HG03354 (cell line): ENCODE results near the gene KCNK13.

Experiments
- ATAC-seq: cut with Tn5 transposase; IDR thresholded peaks from one replicate; pipeline ENCODE4 v1.9.1; 2021; ENCODE audit warnings: mild to moderate bottlenecking; ENCODE audit not compliant: unreplicated experiment, poor library complexity, severe bottlenecking

The KCNK13 gene

DNA sequence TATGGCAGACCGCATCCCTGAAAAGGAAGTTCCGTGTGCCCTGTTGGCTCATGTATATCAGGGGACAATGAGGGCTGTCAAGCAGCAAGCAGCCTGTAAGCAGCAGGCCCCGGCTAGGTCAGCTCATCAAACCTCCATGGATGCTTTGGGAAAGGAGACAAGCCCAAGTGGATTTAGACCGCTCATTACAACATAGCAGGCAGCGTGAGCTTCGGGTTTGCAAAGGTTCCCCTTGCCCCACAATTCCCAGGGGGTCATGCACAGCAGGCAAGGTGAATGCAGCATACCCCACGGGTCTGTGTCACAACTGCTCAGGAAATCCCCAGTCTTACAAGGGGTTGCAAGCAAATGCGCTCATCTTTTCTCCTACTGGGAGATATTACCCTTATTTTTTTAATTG lies 54.6 kb downstream of the KCNK13 start:
- ATAC-seq = no peak

- ATAC-seq = no peak
Observed at GRCh38 chr14:90118027-90118426, 56.2 kb downstream of the KCNK13 start.

DNA sequence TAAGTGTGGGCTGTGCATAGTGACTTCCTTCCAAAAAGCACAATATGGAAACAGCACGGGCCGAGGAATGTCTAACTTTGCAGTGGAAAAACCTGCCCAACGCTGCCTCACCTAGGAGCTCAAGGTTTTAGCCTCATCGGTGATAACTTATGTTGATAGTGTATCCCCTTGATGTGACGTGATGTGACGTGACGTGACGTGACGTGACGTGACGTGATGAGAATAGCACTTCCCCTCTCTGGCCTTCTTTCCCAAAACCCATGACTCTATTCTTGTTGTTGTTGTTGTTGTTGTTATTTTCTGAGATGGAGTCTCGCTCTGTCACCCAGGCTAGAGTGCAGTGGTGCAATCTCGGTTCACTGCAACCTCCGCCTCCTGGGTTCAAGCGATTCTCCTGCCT lies 64.5 kb downstream of the KCNK13 start:
- no peak for ATAC-seq

GRCh38 chr14:90132821-90133570 lies 71.2 kb downstream of the KCNK13 start:
- ATAC-seq = no peak

GRCh38 chr14:90136904-90137303 lies 75.1 kb downstream of the KCNK13 start:
- no peak for ATAC-seq

- no peak for ATAC-seq
Observed at GRCh38 chr14:90137807-90138206, 76.0 kb downstream of the KCNK13 start.

- ATAC-seq = no peak
Observed at GRCh38 chr14:90139199-90139598, 77.4 kb downstream of the KCNK13 start.

DNA sequence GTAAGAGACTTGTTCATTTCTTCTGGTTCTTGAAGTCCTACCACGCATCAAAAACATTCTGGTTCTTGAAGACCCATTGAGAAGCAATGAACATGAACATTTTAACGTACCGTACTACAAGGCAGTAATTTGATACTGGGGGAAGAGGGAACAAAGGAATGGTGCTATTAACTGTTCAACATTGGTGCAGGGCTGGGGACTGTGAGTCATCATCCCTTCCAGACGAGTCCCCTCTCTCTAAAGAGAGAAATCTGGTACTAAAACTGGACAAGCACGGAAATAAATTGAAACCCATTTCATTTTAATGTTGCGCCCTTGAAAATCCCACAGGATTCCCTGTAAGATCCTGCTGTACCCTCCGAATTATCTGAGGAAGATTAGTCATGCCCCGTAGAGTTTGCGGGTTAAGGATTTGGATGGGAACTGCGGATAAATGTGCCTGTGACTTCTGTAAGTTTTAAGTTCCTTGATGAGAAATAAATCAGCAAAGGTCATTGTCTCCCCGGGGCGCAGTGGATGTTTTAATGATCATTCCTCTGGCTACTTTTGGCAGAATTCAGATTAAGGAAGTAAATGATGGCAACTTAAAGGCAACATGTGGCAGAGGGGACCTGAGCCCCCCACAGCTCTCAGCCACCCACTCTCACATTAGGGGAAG lies 78.6 kb downstream of the KCNK13 start:
- ATAC-seq = no peak

- ATAC-seq = no peak
Observed at GRCh38 chr14:90140956-90141316, 79.1 kb downstream of the KCNK13 start.

DNA sequence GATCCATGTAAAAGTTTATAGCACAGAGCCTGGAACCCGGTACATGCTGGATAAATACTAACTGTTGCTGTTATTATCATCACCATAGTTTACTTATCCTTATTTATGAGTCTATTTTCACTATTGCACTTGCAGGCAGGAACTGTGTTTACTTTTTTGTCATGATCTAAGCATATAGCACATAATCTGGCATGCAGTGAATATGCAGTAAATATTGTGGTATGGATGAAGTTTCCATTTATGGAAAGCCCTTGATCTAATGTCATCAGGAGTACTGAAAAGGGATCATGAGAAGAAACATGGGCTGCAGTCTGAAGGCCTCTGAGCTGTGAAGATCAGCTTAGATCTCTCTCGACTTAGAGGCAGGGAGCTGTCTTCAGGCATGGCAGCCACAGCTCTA lies 91.6 kb downstream of the KCNK13 start:
- no peak for ATAC-seq

- ATAC-seq = no peak
Observed at GRCh38 chr14:90154110-90154509, 92.3 kb downstream of the KCNK13 start.

GRCh38 chr14:90159146-90159545 lies 97.4 kb downstream of the KCNK13 start:
- ATAC-seq = no peak

GRCh38 chr14:90159688-90160087 lies 97.9 kb downstream of the KCNK13 start:
- ATAC-seq = no peak

DNA sequence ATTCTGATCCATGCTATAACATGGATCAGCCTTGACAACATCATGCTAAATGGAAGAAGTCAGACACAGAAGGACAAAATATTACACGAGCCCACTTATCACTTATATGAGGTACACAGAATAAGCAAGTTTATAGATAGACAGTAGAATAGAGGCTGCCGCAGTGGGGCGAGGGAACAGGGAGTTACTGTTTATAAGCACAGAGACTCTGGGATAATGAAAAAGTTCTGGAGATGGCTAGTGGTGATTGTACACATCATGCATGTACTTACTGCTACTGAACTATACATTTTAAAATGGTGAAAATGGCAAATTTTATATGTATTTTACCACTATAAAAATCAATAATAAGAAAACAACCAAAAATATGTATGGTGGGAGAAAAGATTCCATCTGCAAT lies 99.3 kb downstream of the KCNK13 start:
- no peak for ATAC-seq

GRCh38 chr14:90168425-90169105 lies 106.8 kb downstream of the KCNK13 start:
- no peak for ATAC-seq

DNA sequence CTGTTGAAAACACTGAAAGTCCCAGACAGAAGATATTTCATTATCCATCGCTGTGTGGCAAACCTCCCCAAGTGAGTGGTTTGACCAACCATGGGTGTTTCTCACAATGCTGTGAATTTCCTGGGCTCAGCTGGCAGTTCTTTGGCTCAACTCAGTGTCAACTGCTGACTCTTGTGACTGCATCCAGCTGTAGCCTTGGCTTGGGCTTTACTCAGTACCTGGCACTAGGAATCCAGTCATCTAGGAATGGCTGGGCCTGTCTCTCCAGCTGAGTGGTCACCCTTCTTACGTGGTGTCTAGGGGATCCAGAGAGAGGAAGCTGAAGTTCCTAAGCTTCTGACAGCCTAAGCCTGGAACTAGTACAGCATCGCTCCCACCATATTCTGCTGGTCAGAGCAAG lies 113.8 kb downstream of the KCNK13 start:
- no peak for ATAC-seq

DNA sequence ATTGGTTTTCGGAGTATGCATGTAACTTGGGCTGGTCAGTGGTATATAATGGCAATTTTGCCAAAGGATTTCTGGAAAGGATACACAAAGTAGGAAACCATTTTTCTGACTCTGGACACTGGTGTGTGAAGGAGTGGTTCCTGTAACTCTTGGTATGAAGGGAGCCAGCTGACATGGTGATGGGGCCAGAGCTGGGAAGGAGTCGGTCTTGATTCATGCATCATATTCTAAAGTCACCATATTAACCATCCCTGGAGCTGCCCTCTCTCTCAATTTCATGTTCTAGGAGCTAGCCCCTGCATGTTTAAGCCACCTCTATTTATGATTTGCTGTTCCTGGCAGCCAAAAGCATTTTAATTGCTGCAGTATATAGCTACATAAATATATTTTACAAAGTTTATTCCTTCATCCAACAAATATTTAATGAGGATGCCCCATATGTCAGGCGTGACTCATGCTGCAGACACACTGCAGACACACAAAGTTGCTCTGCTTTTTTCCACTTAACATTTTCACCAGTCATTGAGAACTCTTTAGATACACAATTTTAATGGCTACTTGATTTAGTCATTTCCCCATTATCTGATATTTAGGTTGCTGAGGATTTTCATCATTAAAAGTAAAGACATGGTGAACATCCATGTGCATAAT lies 115.9 kb downstream of the KCNK13 start:
- no peak for ATAC-seq

- no peak for ATAC-seq
Observed at GRCh38 chr14:90179357-90179756, 117.6 kb downstream of the KCNK13 start.

- no peak for ATAC-seq
Observed at GRCh38 chr14:90179809-90180779, 118.3 kb downstream of the KCNK13 start.
